Measurements from ENCODE around the gene ABI1. TPM values are rescaled to one million over a fixed set of nuclear protein-coding genes. Genes with fewer than 3 reads are reported as not detected.
A peak's percentile ranks its signal among the peaks of the same experiment; 100 is the strongest.

ABI1 gene
- total RNA-seq, 3 donors from 2014 or later (not counting 1 experiment from before 2014, with no cell fraction given), result 94.8 to 116 (median 113) TPM

DNA sequence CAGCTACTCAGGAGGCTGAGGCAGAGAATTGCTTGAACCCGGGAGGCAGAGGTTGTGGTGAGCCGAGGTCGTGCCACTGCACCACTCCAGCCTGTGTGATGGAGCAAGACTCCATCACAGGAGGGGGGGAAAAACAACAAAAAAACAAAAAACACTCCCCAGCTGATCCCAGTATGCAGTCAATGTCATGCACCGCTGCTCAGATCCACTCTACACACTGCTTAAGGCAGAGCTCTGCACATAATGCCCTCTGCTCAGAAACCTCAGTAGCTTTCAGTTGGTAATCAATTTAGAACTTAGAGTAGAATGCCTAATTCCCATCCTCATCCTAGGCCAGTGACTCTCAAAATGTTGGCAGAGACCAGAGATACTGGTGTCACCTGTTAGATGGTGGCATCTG is 119.4 kb downstream of the ABI1 start:
- no peak overlapping the region for H3K4me3 ChIP-seq (ENCODE audit: low read length)
- DNase-seq (no peak), ATAC-seq (peak in 1 of 3 donors; percentile 37)
- no peaks in the 10 kb centered on the region for H3K9me3 ChIP-seq (ENCODE audit: control insufficient read depth, insufficient read depth, low read length)
- peaks cover 29% of the 10 kb centered on the region for H3K36me3 ChIP-seq (ENCODE audit: control insufficient read depth, insufficient read depth, low read length)
- 100% methylated on average over 4 of the region's 4 CpGs for WGBS (ENCODE audit: insufficient coverage)
- H3K27me3 ChIP-seq (ENCODE audit: control insufficient read depth, insufficient read depth, low read length), result no peaks in the 10 kb centered on the region
- Mint-ChIP-seq H3K4me1 (peaks cover 4 to 16% of the 10 kb centered on the region in 2 donors), H3K4me3 (no peak overlapping the region), H3K27ac (no peak overlapping the region), H3K36me3 (no peaks in the 10 kb centered on the region), H3K27me3 (ENCODE audit: low read depth in 2 of 2) (no peaks in the 10 kb centered on the region), H3K9me3 (no peaks in the 10 kb centered on the region)
- no peak for TF ChIP-seq CTCF (IDR thresholded peaks at IDR 0.05)
- H3K27ac ChIP-seq (ENCODE audit: low read length), result no peak overlapping the region
- peaks cover 3% of the 10 kb centered on the region for H3K4me1 ChIP-seq (ENCODE audit: control insufficient read depth, insufficient read depth, low read length)
- intact Hi-C loops (cut with micrococcal nuclease), result no loop called here

DNA sequence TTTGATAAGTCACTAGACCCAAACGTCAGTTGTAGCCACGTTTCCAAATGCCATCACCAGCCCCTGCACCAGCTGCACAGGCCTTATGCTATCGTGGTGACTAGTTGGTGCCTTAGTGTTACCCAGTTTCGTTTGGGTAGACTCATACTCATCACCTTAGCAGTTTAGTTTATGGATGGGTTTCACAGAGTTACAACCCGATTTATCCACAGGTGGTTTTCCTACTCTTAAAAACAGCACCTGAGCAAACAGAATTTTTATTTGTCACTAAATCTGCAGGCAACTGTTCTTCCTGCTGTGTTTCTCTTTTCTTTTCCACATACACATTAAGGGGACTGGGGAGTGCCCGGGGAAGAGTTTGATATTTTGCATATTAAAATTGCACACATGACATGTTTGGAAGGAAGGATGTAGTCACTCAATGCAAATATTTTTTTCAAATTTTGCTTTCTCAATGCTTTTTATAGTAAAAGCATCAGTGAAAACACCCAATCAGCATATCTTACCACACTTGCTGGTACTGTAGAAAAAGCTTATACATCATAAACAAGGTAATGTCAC is 121.6 kb downstream of the ABI1 start:
- peaks cover 4 to 12% of the 10 kb centered on the region in 2 donors for H3K4me1 Mint-ChIP-seq
- no peaks in the 10 kb centered on the region for H3K9me3 Mint-ChIP-seq

GRCh38 chr10:26738301-26738911 is 122.4 kb downstream of the ABI1 start:
- Histone ChIP-seq H3K36me3 (ENCODE audit: control insufficient read depth, insufficient read depth, low read length) (peaks cover 15% of the 10 kb centered on the region), H3K27ac (ENCODE audit: low read length) (peak overlapping the region; percentile 1), H3K4me1 (ENCODE audit: control insufficient read depth, insufficient read depth, low read length) (peaks cover 3% of the 10 kb centered on the region), H3K4me3 (ENCODE audit: low read length) (no peak overlapping the region), H3K9me3 (ENCODE audit: control insufficient read depth, insufficient read depth, low read length) (no peaks in the 10 kb centered on the region), H3K27me3 (ENCODE audit: control insufficient read depth, insufficient read depth, low read length) (no peaks in the 10 kb centered on the region)
- WGBS (ENCODE audit: insufficient coverage), result 93% methylated on average over 2 of the region's 5 CpGs
- no peak for TF ChIP-seq CTCF (IDR thresholded peaks at IDR 0.05)
- Mint-ChIP-seq H3K4me1 (peaks cover 4 to 12% of the 10 kb centered on the region in 2 donors), H3K36me3 (no peaks in the 10 kb centered on the region), H3K9me3 (no peaks in the 10 kb centered on the region), H3K4me3 (no peak overlapping the region), H3K27ac (peak overlapping the region; percentile 39 to 64), H3K27me3 (ENCODE audit: low read depth in 2 of 2) (no peaks in the 10 kb centered on the region)
- ATAC-seq, result no peak
- peak in 1 of 2 donors; percentile 13 for DNase-seq
- intact Hi-C loops (cut with micrococcal nuclease), result no loop called here

More for the DNA sequence above, 121.6 kb downstream of the ABI1 start:
- Histone ChIP-seq H3K9me3 (ENCODE audit: control insufficient read depth, insufficient read depth, low read length) (no peaks in the 10 kb centered on the region), H3K27me3 (ENCODE audit: control insufficient read depth, insufficient read depth, low read length) (no peaks in the 10 kb centered on the region), H3K4me1 (ENCODE audit: control insufficient read depth, insufficient read depth, low read length) (peaks cover 3% of the 10 kb centered on the region), H3K36me3 (ENCODE audit: control insufficient read depth, insufficient read depth, low read length) (peaks cover 22% of the 10 kb centered on the region), H3K27ac (ENCODE audit: low read length) (peak overlapping the region; percentile 45), H3K4me3 (ENCODE audit: low read length) (no peak overlapping the region)
- Mint-ChIP-seq H3K36me3 (no peaks in the 10 kb centered on the region), H3K27ac (peak overlapping the region; percentile 39 to 64), H3K4me3 (no peak overlapping the region), H3K27me3 (ENCODE audit: low read depth in 2 of 2) (no peaks in the 10 kb centered on the region)
- WGBS (ENCODE audit: insufficient coverage), result 69% methylated on average over 4 of the region's 6 CpGs
- intact Hi-C loops (cut with micrococcal nuclease), result no loop called here
- TF ChIP-seq CTCF (IDR thresholded peaks at IDR 0.05), result no peak
- ATAC-seq (no peak), DNase-seq (peak in 1 of 2 donors; percentile 18)

Data from natural killer cell (primary cell).